Measurements from ENCODE around the gene PRR19.

DNA sequence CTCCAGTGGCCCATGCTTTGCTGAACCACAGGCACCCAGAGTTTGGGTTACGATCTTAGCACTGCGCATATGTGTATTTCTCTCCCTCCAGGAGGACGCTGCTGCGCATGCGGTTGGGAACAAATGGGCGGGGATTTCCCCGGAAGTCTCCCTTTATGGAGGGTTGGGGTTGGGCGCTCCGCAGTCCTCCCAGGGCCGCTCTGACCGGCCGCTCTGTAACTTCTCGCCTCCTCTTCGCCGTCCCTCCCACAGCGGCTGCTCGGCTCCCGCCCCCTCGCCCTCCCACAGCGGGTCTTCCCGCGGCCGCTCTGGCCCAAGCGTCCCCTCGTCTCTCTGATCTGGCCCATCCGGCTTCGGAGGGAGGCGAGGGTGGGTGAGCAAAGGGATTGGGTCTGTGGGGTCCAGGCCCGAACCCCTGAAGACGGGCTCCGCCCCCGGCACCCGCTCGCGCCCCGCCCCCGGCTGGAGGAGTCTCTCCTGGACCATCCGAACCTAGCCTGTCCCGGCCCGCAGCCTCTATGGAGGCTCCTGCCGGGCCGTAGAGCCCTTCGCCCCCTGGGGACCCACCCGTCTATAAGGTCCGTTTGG lies 23.5 kb downstream of the PRR19 start, which contains the start of gene MEGF8:
- TF ChIP-seq POLR2A (IDR thresholded peaks at IDR 0.05) (no peak), EP300 (IDR thresholded peaks at IDR 0.05) (no peak), POLR2AphosphoS5 (IDR thresholded peaks at IDR 0.05) (peak in 1 of 3 donors; percentile 30)
- TF ChIP-seq, protein P1, sequence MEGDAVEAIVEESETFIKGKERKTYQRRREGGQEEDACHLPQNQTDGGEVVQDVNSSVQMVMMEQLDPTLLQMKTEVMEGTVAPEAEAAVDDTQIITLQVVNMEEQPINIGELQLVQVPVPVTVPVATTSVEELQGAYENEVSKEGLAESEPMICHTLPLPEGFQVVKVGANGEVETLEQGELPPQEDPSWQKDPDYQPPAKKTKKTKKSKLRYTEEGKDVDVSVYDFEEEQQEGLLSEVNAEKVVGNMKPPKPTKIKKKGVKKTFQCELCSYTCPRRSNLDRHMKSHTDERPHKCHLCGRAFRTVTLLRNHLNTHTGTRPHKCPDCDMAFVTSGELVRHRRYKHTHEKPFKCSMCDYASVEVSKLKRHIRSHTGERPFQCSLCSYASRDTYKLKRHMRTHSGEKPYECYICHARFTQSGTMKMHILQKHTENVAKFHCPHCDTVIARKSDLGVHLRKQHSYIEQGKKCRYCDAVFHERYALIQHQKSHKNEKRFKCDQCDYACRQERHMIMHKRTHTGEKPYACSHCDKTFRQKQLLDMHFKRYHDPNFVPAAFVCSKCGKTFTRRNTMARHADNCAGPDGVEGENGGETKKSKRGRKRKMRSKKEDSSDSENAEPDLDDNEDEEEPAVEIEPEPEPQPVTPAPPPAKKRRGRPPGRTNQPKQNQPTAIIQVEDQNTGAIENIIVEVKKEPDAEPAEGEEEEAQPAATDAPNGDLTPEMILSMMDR (IDR thresholded peaks at IDR 0.05) = peak; percentile 70 to 89

Data from suprapubic skin (tissue), 4 donors.